Activated CD8-positive, alpha-beta memory T cell treated with anti-CD3 and anti-CD28 coated beads, Interleukin-2, amount 10 ng/mL, durations not matched to agents 7 days and 5 days (primary cell): ENCODE measurements around the gene SFXN3. TPM values are rescaled to one million over a fixed set of nuclear protein-coding genes. Genes with fewer than 3 reads are reported as not detected.

Experiments used
- ATAC-seq: fragments of 150-1000 bp; cut with Tn5 transposase; one replicate; pipeline ENCODE4 v1.10.0; 2021; ENCODE audit warnings: moderate library complexity
- CTCF ChIA-PET: fragments of 350-600 bp; sonication (Branson Sonifier 250); formaldehyde crosslinking; loops from one replicate; lab custom pipeline; 2021; ENCODE audit warnings: antibody characterized with exemption; lab: Charles Lee
- DNase-seq: peaks from one replicate; pipeline ENCODE4 v3.0.0-alpha.2; 2020
- H3K27ac Mint-ChIP-seq: one replicate; pipeline ENCODE4 v1.8.0; 2021; ENCODE audit warnings: mild to moderate bottlenecking, mixed read lengths
- H3K27me3 Mint-ChIP-seq: one replicate; pipeline ENCODE4 v1.8.0; 2021; ENCODE audit warnings: mixed read lengths
- H3K36me3 Mint-ChIP-seq: one replicate; pipeline ENCODE4 v1.8.0; 2021; ENCODE audit warnings: mild to moderate bottlenecking, mixed read lengths
- H3K4me1 Mint-ChIP-seq: one replicate; pipeline ENCODE4 v1.8.0; 2021; ENCODE audit warnings: mixed read lengths
- H3K4me3 Mint-ChIP-seq: one replicate; pipeline ENCODE4 v1.8.0; 2021; ENCODE audit warnings: mild to moderate bottlenecking, moderate library complexity, mixed read lengths
- H3K9me3 Mint-ChIP-seq: one replicate; pipeline ENCODE4 v1.8.0; 2022; ENCODE audit warnings: low read depth, mixed read lengths
- total RNA-seq, 2 experiments: library from RNA; stranded (reverse); gene quantifications; one replicate each; pipeline ENCODE4 v1.2.3, GENCODE V29; 2021

Gene SFXN3
- total RNA-seq, 2 experiments from 2014 or later: 38.2 to 48.8 TPM

DNA sequence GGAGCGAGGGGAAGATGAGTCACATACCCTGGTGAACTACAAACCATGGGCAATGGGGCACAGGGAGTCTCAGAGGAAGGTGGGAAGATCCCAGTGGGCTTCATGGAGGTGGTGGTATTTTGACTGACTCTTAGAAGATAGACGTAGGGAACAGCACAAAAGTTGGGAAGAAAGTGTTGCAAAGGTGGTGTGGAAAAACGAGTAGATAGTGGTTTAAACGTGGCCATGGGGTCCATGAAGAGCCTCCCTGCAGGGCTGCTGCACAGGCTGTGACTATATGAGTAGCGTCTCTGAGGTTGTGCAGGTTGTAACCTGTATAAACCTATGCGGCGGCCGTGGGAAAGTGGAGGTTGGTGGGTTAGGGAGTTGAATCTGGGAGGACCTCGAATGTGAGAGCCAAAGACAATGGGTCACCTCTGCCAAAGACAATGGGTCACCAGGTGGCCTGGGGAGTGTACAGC, 17.6 kb upstream of the SFXN3 start:
- peaks cover 29% of the 10 kb centered on the region for H3K4me1 Mint-ChIP-seq
- H3K36me3 Mint-ChIP-seq: no peaks in the 10 kb centered on the region
- H3K4me3 Mint-ChIP-seq: no peak overlapping the region
- H3K27ac Mint-ChIP-seq: peak overlapping the region; percentile 27
- no peak for DNase-seq
- ATAC-seq: no peak
- H3K9me3 Mint-ChIP-seq: no peaks in the 10 kb centered on the region
- CTCF ChIA-PET: interaction anchor here (0.6 to 7.6 kb wide), 11 partner anchors 14 to 451 kb away, joined by 3 to 174 read pairs (median 6); partner anchors contain the start of genes LZTS2, MRPL43, PDZD7 and SFXN3
- H3K27me3 Mint-ChIP-seq: peaks cover 22% of the 10 kb centered on the region

GRCh38 chr10:101014230-101014884, 16.7 kb upstream of the SFXN3 start:
- CTCF ChIA-PET: interaction anchor here (0.6 to 7.6 kb wide), 24 partner anchors 9 to 519 kb away, joined by 3 to 174 read pairs (median 4); partner anchors contain the start of genes KAZALD1, LZTS2, MRPL43 and PDZD7
- DNase-seq (peak; percentile 83), ATAC-seq (peak; percentile 37)
- Mint-ChIP-seq H3K4me1 (peaks cover 35% of the 10 kb centered on the region), H3K27ac (no peak overlapping the region), H3K27me3 (peaks cover 29% of the 10 kb centered on the region), H3K4me3 (no peak overlapping the region), H3K9me3 (no peaks in the 10 kb centered on the region), H3K36me3 (no peaks in the 10 kb centered on the region)

- CTCF ChIA-PET: interaction anchor here (0.6 to 7.6 kb wide), 23 partner anchors 9 to 519 kb away, joined by 3 to 174 read pairs (median 5); partner anchors contain the start of genes KAZALD1, LZTS2, MRPL43 and PDZD7
- peaks cover 34% of the 10 kb centered on the region for H3K27me3 Mint-ChIP-seq
Observed at GRCh38 chr10:101014966-101015581, 16.0 kb upstream of the SFXN3 start.

GRCh38 chr10:101015582-101015973, 15.5 kb upstream of the SFXN3 start:
- H3K27me3 Mint-ChIP-seq: peaks cover 39% of the 10 kb centered on the region
- DNase-seq (no peak), ATAC-seq (no peak)
- no peaks in the 10 kb centered on the region for H3K9me3 Mint-ChIP-seq
- peaks cover 35% of the 10 kb centered on the region for H3K4me1 Mint-ChIP-seq
- H3K4me3 Mint-ChIP-seq: no peak overlapping the region
- no peaks in the 10 kb centered on the region for H3K36me3 Mint-ChIP-seq
- CTCF ChIA-PET: interaction anchor here (0.8 to 7.6 kb wide), 8 partner anchors 15 to 127 kb away, joined by 3 to 174 read pairs (median 6); partner anchors contain the start of genes KAZALD1, LZTS2, PDZD7 and SFXN3
- H3K27ac Mint-ChIP-seq: no peak overlapping the region

More at GRCh38 chr10:101014966-101015581, 16.0 kb upstream of the SFXN3 start:
- H3K36me3 Mint-ChIP-seq: no peaks in the 10 kb centered on the region
- H3K4me1 Mint-ChIP-seq: peaks cover 35% of the 10 kb centered on the region
- H3K4me3 Mint-ChIP-seq: no peak overlapping the region
- H3K27ac Mint-ChIP-seq: no peak overlapping the region
- no peak for ATAC-seq
- DNase-seq: no peak
- H3K9me3 Mint-ChIP-seq: no peaks in the 10 kb centered on the region

DNA sequence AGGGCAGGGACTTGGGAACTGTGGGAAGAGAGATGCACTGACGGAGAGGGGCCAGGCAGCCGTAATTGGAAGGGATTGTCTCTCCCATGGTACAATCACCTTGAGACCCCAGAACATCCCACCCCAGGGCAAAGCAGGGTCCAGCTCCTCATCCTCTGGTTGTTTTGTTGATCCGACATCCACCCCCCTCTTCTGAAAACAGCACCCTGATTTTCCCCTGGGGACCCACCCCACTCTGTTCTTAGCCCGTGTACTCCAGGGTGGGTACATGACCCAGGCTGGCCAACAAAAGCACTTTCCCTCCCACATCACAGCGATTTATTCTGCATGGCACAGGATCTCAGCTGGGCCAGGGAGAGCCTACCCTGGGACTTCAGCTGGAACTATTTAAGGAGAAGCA, 14.2 kb upstream of the SFXN3 start:
- H3K27ac Mint-ChIP-seq: no peak overlapping the region
- no peaks in the 10 kb centered on the region for H3K36me3 Mint-ChIP-seq
- H3K9me3 Mint-ChIP-seq: no peaks in the 10 kb centered on the region
- CTCF ChIA-PET: interaction anchor here (1.0 to 7.6 kb wide), 12 partner anchors 8 to 449 kb away, joined by 3 to 174 read pairs (median 10); partner anchors contain the start of genes KAZALD1, LZTS2, PDZD7 and SFXN3
- no peak for DNase-seq
- peaks cover 43% of the 10 kb centered on the region for H3K27me3 Mint-ChIP-seq
- H3K4me1 Mint-ChIP-seq: peaks cover 35% of the 10 kb centered on the region
- no peak for ATAC-seq
- H3K4me3 Mint-ChIP-seq: no peak overlapping the region

DNA sequence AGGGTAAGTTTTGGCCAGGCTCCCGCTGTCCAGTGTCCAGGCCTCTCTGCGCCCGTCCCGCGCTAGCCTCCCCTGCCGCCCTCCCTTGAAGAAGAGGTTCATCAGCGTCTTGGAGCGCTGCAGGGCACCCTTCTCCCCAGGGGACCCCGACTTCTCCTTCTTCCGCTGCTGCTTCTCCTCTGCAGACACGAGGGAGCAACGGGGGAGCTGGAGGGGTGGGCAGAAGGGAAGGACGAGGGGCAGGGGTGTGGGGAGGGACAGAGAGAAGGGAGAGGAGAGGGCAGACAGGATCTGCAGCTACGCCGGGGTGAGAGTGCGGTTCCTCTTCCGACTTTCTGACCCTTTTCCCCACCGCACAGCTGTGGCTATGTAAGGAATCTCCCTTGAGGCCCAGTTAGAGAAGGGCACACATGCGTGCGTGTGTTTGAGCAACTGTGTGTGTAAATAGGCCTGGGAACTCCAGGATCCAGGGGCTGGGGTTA, 12.9 kb upstream of the SFXN3 start:
- no peaks in the 10 kb centered on the region for H3K9me3 Mint-ChIP-seq
- H3K4me3 Mint-ChIP-seq: no peak overlapping the region
- ATAC-seq (no peak), DNase-seq (no peak)
- peaks cover 28% of the 10 kb centered on the region for H3K4me1 Mint-ChIP-seq
- H3K36me3 Mint-ChIP-seq: no peaks in the 10 kb centered on the region
- CTCF ChIA-PET: interaction anchor here (0.5 to 7.6 kb wide), 14 partner anchors 9 to 347 kb away, joined by 3 to 174 read pairs (median 14); partner anchors contain the start of genes LZTS2, PDZD7 and SFXN3
- no peak overlapping the region for H3K27ac Mint-ChIP-seq
- H3K27me3 Mint-ChIP-seq: peaks cover 41% of the 10 kb centered on the region

DNA sequence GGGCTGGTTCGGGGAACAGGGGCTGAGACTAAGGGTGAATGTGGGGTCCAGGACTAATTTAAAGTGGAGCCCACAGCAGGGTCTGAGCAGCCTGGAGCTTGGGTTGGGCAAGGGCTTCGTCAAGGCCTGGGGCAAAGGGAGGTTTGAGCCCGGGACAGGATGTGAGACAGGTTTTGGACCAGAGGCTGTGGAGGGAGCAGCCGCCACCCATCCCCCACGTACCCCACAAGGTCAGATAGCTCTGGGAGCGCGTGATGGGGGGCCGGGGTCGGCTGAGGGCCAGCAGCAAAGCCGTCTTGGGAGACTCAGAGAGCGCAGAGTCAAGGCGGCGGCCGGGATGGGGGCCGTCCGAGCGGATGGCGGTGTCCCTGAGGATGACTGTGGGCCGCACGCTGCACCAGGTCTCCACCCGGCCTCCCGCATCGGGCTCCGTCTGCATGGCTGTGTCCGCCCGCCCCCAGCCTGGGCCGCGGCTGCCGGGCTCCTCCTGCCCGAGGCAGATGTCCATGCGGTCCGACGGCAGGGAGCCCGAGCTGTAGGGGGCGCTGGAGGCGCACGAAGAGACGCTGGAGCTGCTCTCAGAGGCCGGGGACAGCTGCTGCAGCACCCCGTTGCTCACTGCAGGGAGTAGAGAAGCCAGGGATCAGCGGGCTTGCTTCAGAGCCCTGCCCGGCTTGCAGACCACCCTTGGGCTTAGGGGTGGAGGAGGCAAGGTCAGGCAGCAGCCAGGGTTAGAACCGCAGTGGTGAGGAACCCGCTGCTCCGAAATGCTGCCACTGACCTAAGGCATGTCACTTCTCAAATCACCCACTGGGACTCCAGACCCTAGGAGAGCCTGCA, 12.2 kb upstream of the SFXN3 start:
- H3K27me3 Mint-ChIP-seq: peaks cover 40% of the 10 kb centered on the region
- H3K4me1 Mint-ChIP-seq: peaks cover 23% of the 10 kb centered on the region
- CTCF ChIA-PET: interaction anchor here (0.5 to 7.6 kb wide), 21 partner anchors 9 to 348 kb away, joined by 3 to 174 read pairs (median 6); partner anchors contain the start of genes LZTS2, PDZD7 and SFXN3
- H3K27ac Mint-ChIP-seq: no peak overlapping the region
- peak; percentile 88 for DNase-seq
- H3K9me3 Mint-ChIP-seq: no peaks in the 10 kb centered on the region
- no peak overlapping the region for H3K4me3 Mint-ChIP-seq
- no peaks in the 10 kb centered on the region for H3K36me3 Mint-ChIP-seq
- peak; percentile 87 for ATAC-seq

GRCh38 chr10:101019440-101019703, 11.7 kb upstream of the SFXN3 start:
- Mint-ChIP-seq H3K36me3 (no peaks in the 10 kb centered on the region), H3K4me1 (peaks cover 19% of the 10 kb centered on the region), H3K27me3 (peaks cover 40% of the 10 kb centered on the region), H3K4me3 (no peak overlapping the region), H3K9me3 (no peaks in the 10 kb centered on the region), H3K27ac (no peak overlapping the region)
- ATAC-seq (no peak), DNase-seq (no peak)
- CTCF ChIA-PET: interaction anchor here (0.6 to 7.6 kb wide), 20 partner anchors 10 to 154 kb away, joined by 3 to 174 read pairs (median 6); partner anchors contain the start of genes LZTS2, PDZD7 and SFXN3

- H3K27me3 Mint-ChIP-seq: peaks cover 40% of the 10 kb centered on the region
- no peak overlapping the region for H3K27ac Mint-ChIP-seq
- H3K4me1 Mint-ChIP-seq: peaks cover 8% of the 10 kb centered on the region
- no peak for ATAC-seq
- H3K4me3 Mint-ChIP-seq: no peak overlapping the region
- CTCF ChIA-PET: interaction anchor here (2.2 to 7.6 kb wide), 5 partner anchors 10 to 42 kb away, joined by 5 to 174 read pairs (median 91); partner anchors contain the start of genes LZTS2, PDZD7 and SFXN3
- no peaks in the 10 kb centered on the region for H3K9me3 Mint-ChIP-seq
- H3K36me3 Mint-ChIP-seq: no peaks in the 10 kb centered on the region
- DNase-seq: no peak
Observed at GRCh38 chr10:101020427-101021075, 10.5 kb upstream of the SFXN3 start.

DNA sequence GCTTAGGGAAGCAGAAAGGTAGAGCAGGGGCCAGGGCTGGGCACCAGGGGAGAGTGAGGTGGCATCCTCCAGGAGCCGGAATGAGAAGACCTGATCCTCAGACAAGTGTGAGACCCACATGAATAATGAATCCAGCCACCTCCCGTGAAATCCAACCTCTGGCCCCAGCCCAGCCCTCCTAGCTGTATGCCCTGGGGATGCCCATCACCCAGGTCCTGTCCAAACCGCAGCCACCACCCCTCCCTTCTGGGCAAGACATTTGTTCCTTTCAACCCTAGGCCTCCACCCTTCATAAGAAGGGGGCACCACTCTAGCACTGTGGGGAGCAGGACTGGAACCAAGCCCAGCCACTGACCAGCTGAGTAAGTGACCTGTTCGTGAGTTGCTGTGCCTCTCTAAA, 9.8 kb upstream of the SFXN3 start:
- H3K4me1 Mint-ChIP-seq: peaks cover 8% of the 10 kb centered on the region
- ATAC-seq (no peak), DNase-seq (no peak)
- peaks cover 39% of the 10 kb centered on the region for H3K27me3 Mint-ChIP-seq
- H3K27ac Mint-ChIP-seq: no peak overlapping the region
- H3K36me3 Mint-ChIP-seq: no peaks in the 10 kb centered on the region
- no peak overlapping the region for H3K4me3 Mint-ChIP-seq
- H3K9me3 Mint-ChIP-seq: no peaks in the 10 kb centered on the region
- CTCF ChIA-PET: no interaction called here

- CTCF ChIA-PET: no interaction called here
Observed at GRCh38 chr10:101021692-101022251, 9.3 kb upstream of the SFXN3 start.

More at GRCh38 chr10:101021692-101022251, 9.3 kb upstream of the SFXN3 start:
- Mint-ChIP-seq H3K27ac (no peak overlapping the region), H3K4me3 (no peak overlapping the region), H3K9me3 (no peaks in the 10 kb centered on the region), H3K4me1 (peaks cover 8% of the 10 kb centered on the region), H3K36me3 (no peaks in the 10 kb centered on the region), H3K27me3 (peaks cover 34% of the 10 kb centered on the region)
- ATAC-seq (no peak), DNase-seq (no peak)
